Mammary epithelial cell (primary cell): Measurements from ENCODE around the gene ZNF804A.

Experiments
- CTCF ChIP-seq, 2 donors: IDR thresholded peaks in 1 of 2; conservative IDR thresholded peaks in 1 of 2; 2 replicates each; pipeline ENCODE4 v1.5.1; 2011 to 2012; ENCODE audit warnings: inconsistent platforms in 2 of 2, low read length in 2 of 2, mild to moderate bottlenecking in 2 of 2, control low read depth in 1 of 2, low read depth in 1 of 2; ENCODE audit not compliant: insufficient read depth in 1 of 2; ENCODE audit errors: extremely low read depth in 1 of 2
- EZH2 ChIP-seq: IDR thresholded peaks from 2 replicates; pipeline ENCODE4 v1.6.1; 2012; ENCODE audit warnings: low read length, inconsistent platforms, borderline replicate concordance

- TF ChIP-seq CTCF (conservative IDR thresholded peaks at IDR 0.05 in 1 of 2, IDR thresholded peaks at IDR 0.05 in 1 of 2; ENCODE audit: extremely low read depth in 1 of 2, insufficient read depth in 1 of 2, low read depth in 1 of 2, low read length in 2 of 2): no peak
- no peak for TF ChIP-seq EZH2
Measured at GRCh38 chr2:184743096-184743495, 144.8 kb downstream of the ZNF804A start.
